ENCODE results near the gene UTP3.
A peak's percentile ranks its signal among the peaks of the same experiment; 100 is the strongest.
"Not testable (repeated sequence)": the region's sequence is repeated elsewhere in the genome, so short reads cannot be mapped to it uniquely, and the experiment has no call there.

The UTP3 gene

DNA sequence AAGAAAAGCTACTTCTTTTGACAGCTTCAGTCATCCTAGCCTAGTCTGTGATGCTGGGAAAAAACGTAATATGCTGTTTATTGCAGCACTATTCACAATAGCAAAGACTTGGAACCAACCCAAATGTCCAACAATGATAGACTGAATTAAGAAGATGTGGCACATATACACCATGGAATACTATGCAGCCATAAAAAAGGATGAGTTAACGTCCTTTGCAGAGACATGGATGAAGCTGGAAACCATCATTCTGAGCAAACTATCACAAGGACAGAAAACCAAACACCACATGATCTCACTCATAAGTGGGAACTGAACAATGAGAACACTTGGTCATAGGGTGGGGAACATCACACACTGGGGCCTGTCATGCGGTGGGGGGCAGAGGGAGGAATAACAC, 6.2 kb upstream of the UTP3 start:
- not testable (repeated sequence) for DNase-seq (ENCODE audit: low read depth)

DNA sequence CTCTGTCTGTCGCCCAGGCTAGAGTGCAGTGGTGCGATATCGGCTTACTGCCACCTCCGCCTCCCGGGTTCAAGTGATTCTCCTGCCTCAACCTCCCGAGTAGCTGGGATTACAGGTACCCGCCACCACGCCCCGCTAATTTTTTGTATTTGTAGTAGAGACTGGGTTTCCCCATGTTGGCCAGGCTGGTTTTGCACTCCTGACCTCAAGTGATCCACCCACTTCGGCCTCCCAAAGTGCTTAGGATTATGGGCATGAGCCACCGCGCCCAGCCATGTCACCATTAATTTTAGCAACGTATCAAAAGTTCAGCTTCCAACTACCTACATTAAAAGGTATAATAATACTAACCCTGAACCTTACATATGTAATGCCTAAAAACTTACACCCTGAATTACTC, 940 bp upstream of the UTP3 start:
- no peak for DNase-seq (ENCODE audit: low read depth)

GRCh38 chr4:70688795-70689231, 481 bp downstream of the UTP3 start:
- no peak for DNase-seq (ENCODE audit: low read depth)

GRCh38 chr4:70691661-70692060, 3.3 kb downstream of the UTP3 start:
- no peak for DNase-seq (ENCODE audit: low read depth)

DNA sequence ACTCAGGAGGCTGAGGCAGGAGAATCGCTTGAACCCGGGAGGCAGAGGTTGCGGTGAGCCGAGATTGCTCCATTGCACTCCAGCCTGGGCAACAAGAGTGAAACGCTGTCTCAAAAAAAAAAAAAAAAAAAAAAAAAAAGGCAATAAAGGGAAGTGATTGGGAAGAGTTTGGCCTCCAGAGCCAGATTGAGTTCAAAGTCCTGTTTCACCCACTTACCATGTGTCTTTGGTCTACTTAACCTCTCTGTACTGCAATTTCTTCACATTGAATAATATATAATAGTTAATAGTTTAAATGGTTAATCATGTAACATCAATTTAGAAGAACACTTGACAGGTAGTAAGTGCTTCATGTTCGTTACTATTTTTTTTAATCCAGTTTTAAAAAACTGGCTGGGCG, 6.3 kb downstream of the UTP3 start:
- not testable (repeated sequence) for DNase-seq (ENCODE audit: low read depth)

- DNase-seq (ENCODE audit: low read depth) = not testable (repeated sequence)
These were observed 10.1 kb downstream of the UTP3 start for GRCh38 chr4:70698435-70698834.

DNA sequence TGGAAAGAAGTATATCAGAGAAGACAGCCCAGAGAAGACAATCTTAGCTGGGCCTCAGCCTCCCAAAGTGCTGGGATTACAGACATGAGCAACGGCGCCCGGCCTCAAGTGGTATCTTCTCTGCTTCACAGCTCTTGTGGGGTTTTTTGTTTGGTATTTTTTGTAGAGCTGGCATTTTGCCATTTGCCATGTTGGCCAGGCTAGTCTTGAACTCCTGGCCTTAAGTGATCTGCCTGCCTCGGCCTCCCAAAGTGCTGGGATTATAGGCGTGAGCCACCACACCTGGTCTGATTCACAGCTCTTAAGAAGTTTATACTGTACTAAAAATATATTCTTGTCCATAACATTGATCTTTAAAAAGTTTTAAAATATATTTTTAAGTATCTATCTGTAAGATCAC, 12.4 kb downstream of the UTP3 start:
- no peak for DNase-seq (ENCODE audit: low read depth)

DNA sequence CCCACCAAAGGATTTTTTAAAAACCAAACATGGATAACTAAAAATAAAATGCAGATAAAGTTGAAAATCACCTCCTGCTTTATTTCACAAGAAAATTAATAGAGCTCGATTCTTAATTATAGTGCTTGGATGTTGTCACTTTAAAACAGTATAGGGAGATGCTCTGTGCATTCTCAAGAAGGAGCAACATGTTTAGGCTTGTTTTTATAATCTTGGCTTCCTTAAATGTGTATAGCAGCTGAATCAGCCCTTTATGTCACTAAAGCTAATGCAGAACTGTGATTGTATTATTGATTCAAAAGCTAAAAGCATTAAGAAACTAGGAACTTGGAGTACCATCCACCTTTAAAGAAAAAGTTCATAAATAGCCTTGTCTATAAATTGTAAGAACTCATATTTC, 12.9 kb downstream of the UTP3 start:
- DNase-seq (ENCODE audit: low read depth) = no peak

DNA sequence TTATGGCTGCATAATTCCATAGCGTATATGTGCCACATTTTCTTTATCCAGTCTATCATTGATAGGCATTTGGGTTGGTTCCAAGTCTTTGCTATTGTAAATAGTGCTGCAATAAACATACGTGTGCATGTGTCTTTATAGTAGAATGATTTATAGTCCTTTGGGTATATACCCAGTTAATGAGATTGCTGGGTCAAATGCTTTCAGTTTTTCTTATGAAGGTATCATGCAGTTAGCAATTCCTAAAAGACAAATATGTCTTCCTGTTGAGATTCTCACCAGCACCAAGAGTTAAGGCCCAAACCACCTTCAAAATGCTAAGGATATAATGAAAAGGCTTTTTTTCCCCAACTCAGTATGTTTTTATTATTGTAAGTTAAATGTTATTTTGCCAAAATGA, 14.3 kb downstream of the UTP3 start:
- DNase-seq (ENCODE audit: low read depth) = not testable (repeated sequence)

DNA sequence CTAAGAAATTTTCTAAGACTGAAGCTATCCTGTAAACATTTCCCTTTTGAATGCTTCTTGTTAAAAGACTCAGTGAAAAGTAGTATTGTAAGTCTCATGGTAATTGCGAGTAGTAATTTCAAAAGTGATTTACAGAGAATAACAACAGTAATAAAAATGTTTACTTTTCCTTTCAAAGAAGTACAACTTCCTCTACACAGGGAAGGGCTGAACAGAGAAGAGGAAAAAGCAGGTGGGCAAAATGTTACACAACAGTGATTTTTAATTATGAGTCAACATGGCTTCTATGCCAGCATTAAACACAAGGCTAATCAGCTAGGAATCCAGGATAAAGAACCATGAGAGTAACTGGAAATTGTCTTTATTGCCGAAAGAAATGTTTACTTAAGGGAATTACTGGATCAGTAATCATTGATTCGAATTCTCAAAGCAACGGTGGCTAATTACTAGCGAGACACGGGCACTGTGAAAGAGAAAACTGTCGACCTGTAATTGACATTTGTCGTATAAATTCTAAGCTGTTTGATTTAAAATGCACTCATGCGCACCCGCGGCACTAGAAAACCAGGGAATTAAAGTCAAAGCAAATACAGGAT, 15.4 kb downstream of the UTP3 start:
- no peak for DNase-seq (ENCODE audit: low read depth)

DNA sequence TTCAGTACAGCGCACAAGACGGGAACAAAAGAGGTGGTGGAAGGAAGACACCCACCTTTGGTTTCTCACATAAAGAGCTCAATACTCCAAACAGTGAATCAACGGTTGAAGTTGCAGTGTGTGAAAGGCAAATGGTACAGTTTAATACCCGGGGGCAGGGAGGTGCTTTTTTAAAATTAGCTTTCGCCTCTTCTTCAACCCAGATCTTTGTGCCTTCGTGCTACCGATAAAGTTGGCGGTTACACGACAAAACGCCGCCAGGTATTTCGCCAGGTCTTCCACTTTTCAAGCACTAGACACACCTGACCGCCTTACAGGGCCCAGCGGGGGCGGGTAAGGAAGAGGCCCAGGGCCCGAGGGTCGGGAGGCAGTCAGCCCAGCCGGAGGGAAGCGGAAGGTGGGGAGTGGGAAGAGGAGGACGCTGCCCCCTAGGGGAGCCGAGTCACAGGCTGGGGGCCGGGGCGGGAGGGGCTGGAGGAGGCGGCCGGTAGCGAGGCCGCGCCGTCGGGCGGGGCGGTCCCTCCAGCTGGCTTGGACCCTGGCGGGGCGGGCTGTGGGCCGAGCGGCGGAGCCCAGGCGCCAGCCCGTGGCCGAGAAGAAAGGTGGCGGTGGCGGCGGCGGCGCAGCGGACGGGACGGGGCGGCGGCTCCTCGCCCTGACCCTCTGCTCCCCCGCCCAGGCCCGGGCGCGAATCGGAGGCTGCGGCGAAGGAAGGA, 16.0 kb downstream of the UTP3 start:
- no peak for DNase-seq (ENCODE audit: low read depth)

DNA sequence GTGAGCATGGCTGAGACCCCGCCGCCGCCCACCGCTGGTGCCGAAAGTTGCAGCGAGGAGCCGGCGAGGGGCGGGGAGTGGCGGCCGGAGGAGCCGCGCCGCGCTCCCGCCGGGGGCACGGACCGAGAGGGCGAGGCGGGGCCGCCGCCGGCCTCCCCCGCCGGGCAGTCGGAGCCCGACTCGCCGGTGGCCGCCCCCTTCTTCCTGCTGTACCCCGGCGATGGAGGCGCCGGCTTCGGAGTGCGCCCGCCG, 16.5 kb downstream of the UTP3 start:
- DNase-seq (ENCODE audit: low read depth) = no peak

DNA sequence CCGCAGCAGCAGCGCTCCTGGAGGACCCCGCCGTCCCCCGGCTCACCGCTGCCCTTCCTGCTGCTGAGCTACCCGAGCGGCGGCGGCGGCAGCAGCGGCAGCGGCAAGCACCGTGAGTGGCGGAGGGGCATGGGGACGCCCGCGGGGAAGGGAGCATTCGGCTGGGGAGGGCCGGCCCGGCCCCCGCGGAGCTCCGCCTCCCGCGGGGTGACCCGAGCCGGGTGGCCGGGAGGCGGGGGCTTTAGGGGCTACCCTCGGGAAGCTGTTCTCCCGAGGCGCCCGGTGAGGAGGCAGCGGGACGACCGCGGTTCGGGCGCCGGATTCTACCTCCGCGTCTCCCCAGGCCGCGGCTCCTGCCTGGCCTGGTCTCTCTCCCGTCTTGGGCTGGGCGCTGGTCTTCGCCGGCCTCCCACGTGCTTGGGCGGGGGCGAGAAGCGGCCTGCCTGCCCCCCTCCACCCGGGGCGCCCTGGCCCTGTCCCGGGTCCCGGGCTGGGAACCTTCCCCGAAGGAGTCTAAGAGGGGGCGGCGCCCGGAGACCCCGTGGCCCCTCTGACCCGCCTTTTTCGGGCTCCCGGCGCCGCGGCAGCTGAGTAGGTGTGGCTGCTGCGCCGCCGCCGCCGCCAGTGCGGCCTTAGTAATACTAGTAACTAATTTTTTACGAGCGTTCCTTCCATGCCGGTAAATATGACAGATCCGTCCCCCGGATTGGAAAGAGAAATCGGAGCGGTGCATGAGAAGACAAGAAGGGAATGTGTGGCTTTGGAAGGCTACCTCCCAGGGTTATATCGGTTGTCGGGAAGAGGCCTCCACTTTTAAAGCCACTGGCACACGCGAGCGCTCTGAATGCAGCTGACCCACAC, 17.1 kb downstream of the UTP3 start:
- peak; percentile 54 for DNase-seq (ENCODE audit: low read depth)

GRCh38 chr4:70706044-70706461, 17.7 kb downstream of the UTP3 start:
- DNase-seq (ENCODE audit: low read depth) = no peak

GRCh38 chr4:70706516-70706915, 18.2 kb downstream of the UTP3 start:
- DNase-seq (ENCODE audit: low read depth) = no peak

- no peak for DNase-seq (ENCODE audit: low read depth)
These were observed 21.4 kb downstream of the UTP3 start for GRCh38 chr4:70709611-70710205.

- no peak for DNase-seq (ENCODE audit: low read depth)
These were observed 23.3 kb downstream of the UTP3 start for GRCh38 chr4:70711599-70711998.

DNA sequence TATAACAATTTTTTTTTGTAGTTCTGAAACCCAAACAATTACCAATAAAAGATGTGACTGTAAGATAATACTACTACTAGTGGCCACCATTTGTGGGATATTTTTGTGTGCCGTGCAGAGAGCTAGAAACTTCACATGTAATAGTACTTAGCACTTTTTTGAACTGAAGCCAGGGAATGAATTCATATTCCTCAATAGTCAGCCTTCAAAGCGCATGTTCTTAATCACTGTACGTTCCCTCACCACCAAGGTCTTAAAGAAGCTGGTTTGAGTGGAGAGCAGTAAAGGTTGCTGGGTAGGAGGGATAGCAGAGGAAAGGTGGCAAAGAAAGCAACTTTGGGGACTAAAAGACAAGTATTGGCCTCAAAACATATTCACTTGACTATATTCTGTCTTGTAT, 23.8 kb downstream of the UTP3 start:
- no peak for DNase-seq (ENCODE audit: low read depth)

DNA sequence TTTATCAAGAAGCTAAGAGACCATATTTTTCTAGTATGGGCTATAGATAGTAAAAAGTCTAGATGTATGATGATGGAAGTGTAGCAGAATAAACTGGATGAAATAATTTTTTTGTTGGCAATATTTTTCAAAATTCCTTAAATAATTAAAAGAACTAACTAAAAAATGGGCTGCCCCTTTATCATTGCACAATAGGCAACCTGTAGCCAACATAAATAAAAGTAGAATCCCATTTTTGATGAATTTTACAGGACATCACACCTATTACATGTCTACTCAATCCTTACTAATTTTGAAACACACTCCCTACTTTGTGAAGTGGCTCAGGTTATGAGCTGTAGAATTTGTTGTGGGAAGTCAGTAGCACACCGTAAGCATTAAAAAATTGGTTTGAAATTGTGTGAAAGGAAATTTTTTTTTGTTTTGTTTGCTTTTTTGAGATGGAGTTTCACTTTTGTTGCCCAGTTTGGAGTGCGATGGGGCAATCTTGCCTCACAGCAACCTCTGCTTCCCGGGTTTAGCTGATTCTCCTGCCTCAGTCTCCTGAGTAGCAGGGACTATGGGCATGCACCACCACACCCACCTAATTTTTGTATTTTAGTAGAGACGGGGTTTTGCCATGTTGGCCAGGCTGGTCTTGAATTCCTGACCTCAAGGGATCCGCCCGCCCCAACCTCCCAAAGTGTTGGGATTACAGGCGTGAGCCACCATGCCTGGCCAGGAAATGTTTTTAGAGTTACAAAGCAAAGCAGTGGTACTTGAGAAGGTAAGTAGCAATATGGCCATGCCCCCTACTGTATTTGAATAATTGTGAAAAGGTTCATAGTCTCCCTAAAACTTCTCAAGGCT, 24.5 kb downstream of the UTP3 start:
- DNase-seq (ENCODE audit: low read depth) = no peak

DNA sequence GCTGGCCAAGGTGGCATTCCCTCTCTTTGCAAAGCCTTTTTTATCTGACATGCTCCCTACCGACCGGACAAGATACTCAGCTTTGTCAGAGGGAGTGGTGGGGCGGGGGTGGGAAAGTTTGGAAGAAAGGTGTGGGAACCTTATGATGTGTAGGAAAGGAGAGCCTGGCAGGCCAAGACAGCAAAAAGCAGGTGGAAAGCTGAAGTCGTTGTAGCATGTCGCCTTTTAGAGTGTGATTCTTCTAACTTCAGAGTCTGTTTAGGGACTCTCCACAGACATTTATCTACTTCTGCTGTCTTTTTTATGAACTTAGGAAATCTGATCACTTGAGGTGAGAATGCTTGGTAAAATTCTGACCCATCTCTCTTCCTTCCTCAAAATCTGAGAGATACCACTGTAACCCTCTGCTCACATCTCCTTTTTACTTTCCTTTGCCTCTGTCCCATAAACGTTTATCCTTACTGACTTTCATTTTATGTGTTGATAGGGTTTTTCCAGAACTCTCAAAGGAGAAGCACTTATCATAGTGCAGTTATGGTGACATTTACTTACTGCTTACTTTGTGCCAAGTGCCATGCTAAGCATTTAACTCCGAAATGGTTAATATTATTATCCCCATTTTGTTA, 25.2 kb downstream of the UTP3 start:
- no peak for DNase-seq (ENCODE audit: low read depth)

DNA sequence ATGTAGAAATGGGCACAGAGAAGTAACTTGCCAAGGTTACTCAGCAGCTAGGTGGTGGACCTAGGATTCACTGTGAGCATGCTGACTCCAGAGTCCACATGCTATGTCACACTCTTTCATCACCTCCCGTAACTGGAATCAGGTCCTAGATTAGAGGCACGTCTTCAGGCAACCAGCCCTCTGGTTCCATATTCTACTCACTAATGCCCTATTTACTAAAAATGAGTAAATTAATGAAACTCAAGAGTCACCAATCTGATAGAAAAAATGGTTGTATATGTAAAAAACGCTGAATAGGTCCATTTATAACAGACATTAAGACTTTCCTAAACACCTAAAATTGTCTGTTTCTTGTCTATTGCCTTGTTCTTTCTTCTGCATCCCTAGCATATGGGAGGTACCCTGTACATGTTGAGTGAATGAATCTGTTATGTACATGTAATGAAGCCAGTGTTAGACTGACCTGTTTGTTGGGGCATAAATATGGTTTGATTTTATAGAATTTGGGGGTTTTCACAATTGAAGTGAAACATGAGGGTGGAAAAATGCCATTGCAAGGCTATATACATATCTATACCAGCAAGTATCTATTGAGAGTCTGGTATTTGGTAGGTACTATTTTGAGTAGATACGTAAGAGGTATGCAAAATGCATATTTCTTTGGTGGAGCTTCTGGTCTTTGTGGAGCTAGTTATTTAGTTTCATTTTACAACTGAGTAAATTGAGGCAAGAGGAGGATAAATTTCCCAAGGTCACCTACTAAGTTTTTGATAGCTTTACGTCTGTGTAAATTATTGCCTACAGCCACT, 26.0 kb downstream of the UTP3 start:
- no peak for DNase-seq (ENCODE audit: low read depth)
